SIG-M5 treated with dmso at 0.1 percent for 504 hours (cell line): ENCODE measurements around the gene PMVK.
"Not testable (repeated sequence)": the region's sequence is repeated elsewhere in the genome, so short reads cannot be mapped to it uniquely, and the experiment has no call there.

Experiments used
- DNase-seq: peaks from one replicate; lab custom pipeline; 2025; ENCODE audit not compliant: unreplicated experiment; lab: John Stamatoyannopoulos, UW

PMVK gene

GRCh38 chr1:154925335-154926170, 11.0 kb downstream of the PMVK start:
- no peak for DNase-seq

- DNase-seq, result no peak
These were observed 12.8 kb downstream of the PMVK start for GRCh38 chr1:154923695-154924094.

- DNase-seq, result no peak
These were observed 23.2 kb downstream of the PMVK start for GRCh38 chr1:154913273-154913672.

GRCh38 chr1:154912755-154913154, 23.8 kb downstream of the PMVK start:
- DNase-seq, result no peak

- DNase-seq, result no peak
These were observed 24.6 kb downstream of the PMVK start for GRCh38 chr1:154911691-154912550.

GRCh38 chr1:154910851-154911250, 25.7 kb downstream of the PMVK start:
- DNase-seq, result no peak

GRCh38 chr1:154908937-154909336, 27.6 kb downstream of the PMVK start:
- no peak for DNase-seq

GRCh38 chr1:154908129-154908528, 28.4 kb downstream of the PMVK start:
- not testable (repeated sequence) for DNase-seq

- DNase-seq, result no peak
These were observed 29.9 kb downstream of the PMVK start for GRCh38 chr1:154906621-154907081.

GRCh38 chr1:154902938-154903566, 33.5 kb downstream of the PMVK start:
- DNase-seq, result no peak

GRCh38 chr1:154901591-154901990, 34.9 kb downstream of the PMVK start:
- no peak for DNase-seq

GRCh38 chr1:154899041-154899440, 37.5 kb downstream of the PMVK start:
- no peak for DNase-seq

- no peak for DNase-seq
These were observed 39.7 kb downstream of the PMVK start for GRCh38 chr1:154896771-154897286.

GRCh38 chr1:154895798-154896197, 40.7 kb downstream of the PMVK start:
- DNase-seq, result no peak

GRCh38 chr1:154891452-154891851, 45.1 kb downstream of the PMVK start:
- DNase-seq, result no peak

- no peak for DNase-seq
These were observed 47.8 kb downstream of the PMVK start for GRCh38 chr1:154888757-154889156.

- DNase-seq, result no peak
These were observed 50.1 kb downstream of the PMVK start for GRCh38 chr1:154886281-154887015.

GRCh38 chr1:154884869-154885701, 51.4 kb downstream of the PMVK start:
- no peak for DNase-seq
